Panc1 (cell line): Measurements from ENCODE around the gene SMYD4. TPM values are rescaled to one million over a fixed set of nuclear protein-coding genes. Genes with fewer than 3 reads are reported as not detected.

Source experiments
- ATAC-seq: fragments of 200-7000 bp; cut with Tn5 transposase; 2 replicates; pipeline ENCODE4 v1.9.1; 2020; ENCODE audit warnings: mild to moderate bottlenecking, moderate library complexity
- BruUV-seq: library from RNA; stranded (reverse); fragments of 400-500 nt; replicated peaks from 2 replicates; lab custom pipeline; 2021; lab: Mats Ljungman, UMichigan
- CTCF ChIA-PET: fragments of 300-600 bp; sonication (Branson Sonifier 250); formaldehyde crosslinking; loops from one replicate; lab custom pipeline; 2022; ENCODE audit warnings: antibody characterized with exemption; lab: Charles Lee
- POLR2A ChIA-PET: fragments of 300-600 bp; sonication (Branson Sonifier 250); formaldehyde crosslinking; loops from one replicate; lab custom pipeline; 2022; ENCODE audit warnings: antibody characterized with exemption; lab: Charles Lee
- DNase-seq: peaks from one replicate; pipeline ENCODE4 v3.0.0-alpha.2; 2010; ENCODE audit warnings: low read depth, low spot score
- H3K27ac ChIP-seq: 2 replicates; pipeline ENCODE4 v1.5.1; 2011; ENCODE audit warnings: mild to moderate bottlenecking, low read length, inconsistent platforms
- H3K27me3 ChIP-seq: fragments of 200-500 bp; sonication (Bioruptor generic); 2 replicates; pipeline ENCODE4 v1.6.0; 2014; ENCODE audit warnings: low read length, inconsistent platforms; ENCODE audit not compliant: control insufficient read depth, insufficient read depth
- H3K36me3 ChIP-seq: fragments of 200-500 bp; sonication (Bioruptor generic); 2 replicates; pipeline ENCODE4 v1.5.1; 2014; ENCODE audit warnings: inconsistent platforms, mild to moderate bottlenecking, low read length, moderate library complexity; ENCODE audit not compliant: control insufficient read depth, insufficient read depth
- H3K4me1 ChIP-seq: 2 replicates; pipeline ENCODE4 v1.5.1; 2011; ENCODE audit warnings: inconsistent platforms, mild to moderate bottlenecking, low read length, moderate library complexity; ENCODE audit not compliant: control insufficient read depth, insufficient read depth
- H3K4me3 ChIP-seq, 2 experiments: 2 replicates each; pipeline ENCODE4 v1.5.1; 2011 to 2012; ENCODE audit warnings: low read depth in 2 of 2, low read length in 2 of 2, mild to moderate bottlenecking in 2 of 2, inconsistent platforms in 1 of 2, moderate library complexity in 1 of 2
- H3K9me3 ChIP-seq: fragments of 200-500 bp; sonication (Bioruptor generic); 2 replicates; pipeline ENCODE4 v1.5.1; 2014; ENCODE audit warnings: low read depth, mild to moderate bottlenecking, inconsistent platforms, low read length, moderate library complexity; ENCODE audit not compliant: control insufficient read depth, insufficient read depth
- CTCF ChIP-seq: fragments of 450-650 bp; IDR thresholded peaks from 2 replicates; pipeline ENCODE4 v1.5.1; 2017; ENCODE audit warnings: mild to moderate bottlenecking
- POLR2AphosphoS5 ChIP-seq: IDR thresholded peaks from 2 replicates; pipeline ENCODE4 v1.6.1; 2012; ENCODE audit warnings: mild to moderate bottlenecking, low read depth, low read length, moderate library complexity
- SIN3A ChIP-seq: IDR thresholded peaks from 2 replicates; pipeline ENCODE4 v1.6.1; 2012; ENCODE audit warnings: low read depth, mild to moderate bottlenecking, low read length, moderate library complexity, borderline replicate concordance; ENCODE audit not compliant: insufficient read depth
- TCF7L2 ChIP-seq: IDR thresholded peaks from 2 replicates; pipeline ENCODE4 v1.6.1; 2011; ENCODE audit warnings: mild to moderate bottlenecking, low read depth, low read length, inconsistent platforms
- in situ Hi-C: cut with HindIII; loops from 2 replicates; pipeline ENCODE4 v1.10.0; 2016; ENCODE audit warnings: low sequenced_read_pairs, low pct_unique_long_range_greater_than_20kb
- intact Hi-C: fragments of 100-400 bp; cut with micrococcal nuclease; formaldehyde crosslinking; loops from one replicate; pipeline ENCODE4 v1.10.0; 2022; ENCODE audit not compliant: unreplicated experiment
- total RNA-seq: library from RNA; stranded (reverse); gene quantifications from one replicate; pipeline ENCODE4 v1.2.1, GENCODE V29; 2021; ENCODE audit not compliant: unreplicated experiment
- TF ChIP-seq, protein P1 (sequence below), 2 experiments: IDR thresholded peaks; 2 replicates each; pipeline ENCODE4 v1.6.1; 2011 to 2012; ENCODE audit warnings: low read depth in 2 of 2, control low read depth in 1 of 2, low read length in 1 of 2, mild to moderate bottlenecking in 1 of 2, moderate library complexity in 1 of 2; ENCODE audit not compliant: insufficient read depth in 1 of 2

Gene SMYD4
- total RNA-seq, 1 experiment from 2014 or later: 17.1 TPM

- TF ChIP-seq SIN3A: no peak
- TF ChIP-seq POLR2AphosphoS5: no peak
- TF ChIP-seq TCF7L2: no peak
- TF ChIP-seq CTCF: no peak
- TF ChIP-seq, protein P1, sequence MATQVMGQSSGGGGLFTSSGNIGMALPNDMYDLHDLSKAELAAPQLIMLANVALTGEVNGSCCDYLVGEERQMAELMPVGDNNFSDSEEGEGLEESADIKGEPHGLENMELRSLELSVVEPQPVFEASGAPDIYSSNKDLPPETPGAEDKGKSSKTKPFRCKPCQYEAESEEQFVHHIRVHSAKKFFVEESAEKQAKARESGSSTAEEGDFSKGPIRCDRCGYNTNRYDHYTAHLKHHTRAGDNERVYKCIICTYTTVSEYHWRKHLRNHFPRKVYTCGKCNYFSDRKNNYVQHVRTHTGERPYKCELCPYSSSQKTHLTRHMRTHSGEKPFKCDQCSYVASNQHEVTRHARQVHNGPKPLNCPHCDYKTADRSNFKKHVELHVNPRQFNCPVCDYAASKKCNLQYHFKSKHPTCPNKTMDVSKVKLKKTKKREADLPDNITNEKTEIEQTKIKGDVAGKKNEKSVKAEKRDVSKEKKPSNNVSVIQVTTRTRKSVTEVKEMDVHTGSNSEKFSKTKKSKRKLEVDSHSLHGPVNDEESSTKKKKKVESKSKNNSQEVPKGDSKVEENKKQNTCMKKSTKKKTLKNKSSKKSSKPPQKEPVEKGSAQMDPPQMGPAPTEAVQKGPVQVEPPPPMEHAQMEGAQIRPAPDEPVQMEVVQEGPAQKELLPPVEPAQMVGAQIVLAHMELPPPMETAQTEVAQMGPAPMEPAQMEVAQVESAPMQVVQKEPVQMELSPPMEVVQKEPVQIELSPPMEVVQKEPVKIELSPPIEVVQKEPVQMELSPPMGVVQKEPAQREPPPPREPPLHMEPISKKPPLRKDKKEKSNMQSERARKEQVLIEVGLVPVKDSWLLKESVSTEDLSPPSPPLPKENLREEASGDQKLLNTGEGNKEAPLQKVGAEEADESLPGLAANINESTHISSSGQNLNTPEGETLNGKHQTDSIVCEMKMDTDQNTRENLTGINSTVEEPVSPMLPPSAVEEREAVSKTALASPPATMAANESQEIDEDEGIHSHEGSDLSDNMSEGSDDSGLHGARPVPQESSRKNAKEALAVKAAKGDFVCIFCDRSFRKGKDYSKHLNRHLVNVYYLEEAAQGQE (IDR thresholded peaks at IDR 0.05; ENCODE audit: insufficient read depth in 1 of 2, low read depth in 2 of 2, low read length in 1 of 2): no peak
- ATAC-seq (no peak), DNase-seq (no peak)
- Histone ChIP-seq H3K9me3 (no peaks in the 10 kb centered on the region), H3K36me3 (peaks cover 4% of the 10 kb centered on the region; the same call in 1 of the 2 replicates), H3K4me3 (no peak overlapping the region), H3K27ac (no peak overlapping the region), H3K27me3 (no peaks in the 10 kb centered on the region), H3K4me1 (no peaks in the 10 kb centered on the region)
- in situ Hi-C loops: no loop called here
- no TSS peak for BruUV-seq
- ChIA-PET POLR2A (no interaction called here), CTCF (no interaction called here)
- intact Hi-C loops: no loop called here
Measured at GRCh38 chr17:1820528-1821252, 9.0 kb downstream of the SMYD4 start.

DNA sequence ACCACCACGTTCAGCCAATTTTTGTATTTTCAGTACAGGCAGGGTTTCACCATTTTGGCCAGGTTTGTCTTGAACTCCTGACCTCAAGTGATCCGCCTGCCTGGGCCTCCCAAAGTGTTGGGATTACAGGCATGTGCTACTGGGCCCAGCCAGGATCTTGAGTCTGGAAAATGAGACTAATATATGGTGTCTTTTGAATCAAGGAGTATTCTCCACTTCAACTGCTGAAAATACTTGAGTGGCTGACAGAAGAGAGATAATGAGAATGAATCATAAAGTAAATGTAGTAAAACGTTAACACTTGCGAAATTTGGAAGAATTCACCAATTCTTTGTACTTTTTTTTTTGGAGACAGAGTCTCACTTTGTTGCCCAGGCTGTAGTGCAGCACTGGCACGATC is 16.6 kb downstream of the SMYD4 start:
- Histone ChIP-seq H3K4me3 (no peak overlapping the region), H3K9me3 (no peaks in the 10 kb centered on the region), H3K36me3 (no peaks in the 10 kb centered on the region), H3K27me3 (no peaks in the 10 kb centered on the region), H3K27ac (no peak overlapping the region), H3K4me1 (no peaks in the 10 kb centered on the region)
- in situ Hi-C loops (no loop called here), intact Hi-C loops (no loop called here)
- DNase-seq (no peak), ATAC-seq (no peak)
- no peak for TF ChIP-seq POLR2AphosphoS5
- TF ChIP-seq, protein P1 (IDR thresholded peaks at IDR 0.05; ENCODE audit: insufficient read depth in 1 of 2, low read depth in 2 of 2, low read length in 1 of 2): no peak
- no peak for TF ChIP-seq CTCF
- TF ChIP-seq SIN3A: no peak
- no peak for TF ChIP-seq TCF7L2
- ChIA-PET POLR2A (no interaction called here), CTCF (no interaction called here)
- BruUV-seq: no TSS peak
